ELF-1 (cell line): ENCODE data around the gene PLD6.

Experiments used
- DNase-seq: peaks from one replicate; pipeline ENCODE4 v3.0.0-alpha.2; 2016; ENCODE audit warnings: low read depth, low spot score

PLD6 gene

GRCh38 chr17:17156107-17156506, 50.0 kb downstream of the PLD6 start:
- DNase-seq = no peak

- DNase-seq = no peak
Observed at GRCh38 chr17:17155568-17155967, 50.6 kb downstream of the PLD6 start.

- no peak for DNase-seq
Observed at GRCh38 chr17:17154981-17155380, 51.2 kb downstream of the PLD6 start.

GRCh38 chr17:17154556-17154955, 51.6 kb downstream of the PLD6 start:
- no peak for DNase-seq

GRCh38 chr17:17153709-17154108, 52.4 kb downstream of the PLD6 start:
- DNase-seq = no peak

GRCh38 chr17:17153071-17153470, 53.1 kb downstream of the PLD6 start:
- DNase-seq = no peak

GRCh38 chr17:17152385-17152784, 53.7 kb downstream of the PLD6 start:
- DNase-seq = no peak

- DNase-seq = no peak
Observed at GRCh38 chr17:17151962-17152361, 54.2 kb downstream of the PLD6 start.

- no peak for DNase-seq
Observed at GRCh38 chr17:17151541-17151940, 54.6 kb downstream of the PLD6 start.

- no peak for DNase-seq
Observed at GRCh38 chr17:17151055-17151454, 55.1 kb downstream of the PLD6 start.
